Measurements from ENCODE around the gene SETBP1. TPM values are rescaled to one million over a fixed set of nuclear protein-coding genes. Genes with fewer than 3 reads are reported as not detected.

The SETBP1 gene
- total and polyA plus RNA-seq, 2 of the 4 experiments (the other 2 are of a cell fraction): 0.19 to 0.36 TPM

GRCh38 chr18:44914028-44914427, 233.3 kb downstream of the SETBP1 start:
- no peak overlapping the region for H3K14ac ChIP-seq (replicated peaks; ENCODE audit: low read depth, low read length)
- H3K23ac ChIP-seq (ENCODE audit: low read depth, low read length): no peak overlapping the region
- no peak overlapping the region for H4K91ac ChIP-seq (ENCODE audit: insufficient read depth, low read depth, low read length)
- no peak overlapping the region for H3K18ac ChIP-seq (ENCODE audit: low read depth, low read length)
- no peaks in the 10 kb centered on the region for H3K9me3 ChIP-seq (ENCODE audit: control insufficient read depth, insufficient read depth, low read length)
- H3K4me1 ChIP-seq (ENCODE audit: control insufficient read depth, insufficient read depth, low read length): no peaks in the 10 kb centered on the region; the same call in 1 of the 2 replicates
- 100% methylated on average over 1 of the region's 5 CpGs; no CpG with 5 or more reads in 1 of the 2 experiments for WGBS, 2 experiments (ENCODE audit: extremely low coverage in 2 of 2, insufficient read length in 1 of 2)
- H2BK120ac ChIP-seq (ENCODE audit: low read depth, low read length): no peak overlapping the region
- no peak overlapping the region for H4K8ac ChIP-seq (ENCODE audit: low read depth in 2 of 2, low read length in 2 of 2)
- H3K9ac ChIP-seq (ENCODE audit: low read depth, low read length): no peak overlapping the region
- no peak overlapping the region for H2AFZ ChIP-seq (replicated peaks; ENCODE audit: low read length, poor library complexity)
- no peak overlapping the region for H2AK5ac ChIP-seq (ENCODE audit: low read depth, low read length)
- no peaks in the 10 kb centered on the region for H3K79me1 ChIP-seq (ENCODE audit: low read depth in 1 of 2, low read length in 2 of 2)
- H3K4me2 ChIP-seq (ENCODE audit: low read depth, low read length): no peak overlapping the region
- in situ Hi-C loops (cut with MboI; ENCODE audit: low sequenced_read_pairs): no loop called here
- TF ChIP-seq RAD21 (IDR thresholded peaks at IDR 0.05; ENCODE audit: low read length): no peak
- no peak for TF ChIP-seq FOS (IDR thresholded peaks at IDR 0.05; ENCODE audit: low read depth, low read length)
- no peak for TF ChIP-seq POLR2A (IDR thresholded peaks at IDR 0.05; ENCODE audit: low read depth, low read length)
- H2BK20ac ChIP-seq (ENCODE audit: low read depth, low read length): no peak overlapping the region
- intact Hi-C loops (cut with micrococcal nuclease): no loop called here
- H3K4me3 ChIP-seq (ENCODE audit: insufficient read depth, low read depth, low read length): no peak overlapping the region
- ATAC-seq (ENCODE audit: low read depth) (no peak), DNase-seq (no peak)
- no peaks in the 10 kb centered on the region for H3K9me1 ChIP-seq (ENCODE audit: insufficient read depth, low read length)
- H3K56ac ChIP-seq (ENCODE audit: extremely low read depth, insufficient read depth, low read length): no peak overlapping the region
- ChIA-PET CTCF (no interaction called here), POLR2A (ENCODE audit: unreplicated experiment) (no interaction called here)
- no peaks in the 10 kb centered on the region for H3K27me3 ChIP-seq (ENCODE audit: control insufficient read depth, insufficient read depth, low read length)
- dilution Hi-C loops (cut with HindIII; ENCODE audit: low sequenced_read_pairs, unreplicated experiment): no loop called here
- H3K27ac ChIP-seq (ENCODE audit: insufficient read depth, low read length): no peak overlapping the region
- H2BK5ac ChIP-seq (ENCODE audit: low read depth, low read length, poor library complexity, severe bottlenecking): no peak overlapping the region
- no peak overlapping the region for H2BK15ac ChIP-seq (ENCODE audit: low read depth, low read length)
- no peak overlapping the region for H4K5ac ChIP-seq (ENCODE audit: low read depth, low read length)
- no peak overlapping the region for H3K4ac ChIP-seq (ENCODE audit: low read depth, low read length)
- BruUV-seq (replicated peaks): no TSS peak
- H3K36me3 ChIP-seq (ENCODE audit: control insufficient read depth, insufficient read depth, low read length): no peaks in the 10 kb centered on the region
- no peak overlapping the region for H2AK9ac ChIP-seq (replicated peaks; ENCODE audit: low read depth, low read length, poor library complexity)
- no peaks in the 10 kb centered on the region for H4K20me1 ChIP-seq (ENCODE audit: insufficient read depth, low read length)

Data from IMR-90 (cell line).